ENCODE data around the gene TCF3. TPM values are rescaled to one million over a fixed set of nuclear protein-coding genes. Genes with fewer than 3 reads are reported as not detected.

The TCF3 gene
- total RNA-seq, 4 donors from 2014 or later: 21.2 to 62.0 (median 39.6) TPM

DNA sequence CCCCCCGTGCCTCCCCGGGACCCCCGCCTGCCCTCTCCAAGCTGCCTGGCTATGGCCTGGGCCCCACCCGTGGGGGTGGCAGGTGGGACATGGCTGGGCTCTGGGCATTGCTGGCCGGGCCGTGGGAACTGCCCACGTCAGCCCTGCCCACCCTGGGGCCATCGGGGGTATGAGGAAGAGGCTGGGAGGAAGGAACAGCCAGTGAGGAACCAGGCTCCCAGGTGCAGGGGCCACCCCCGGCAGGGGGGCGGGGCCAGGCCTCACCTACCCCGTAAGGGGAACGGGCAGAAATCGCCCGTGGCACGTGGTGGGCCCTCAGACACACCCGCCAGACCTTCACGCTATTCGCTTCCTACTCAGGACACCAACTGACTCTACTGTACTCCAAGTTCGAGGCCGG, 22.4 kb downstream of the TCF3 start:
- TF ChIP-seq POLR2A (IDR thresholded peaks at IDR 0.05): no peak
- TF ChIP-seq EP300 (IDR thresholded peaks at IDR 0.05): no peak
- TF ChIP-seq, protein P1, sequence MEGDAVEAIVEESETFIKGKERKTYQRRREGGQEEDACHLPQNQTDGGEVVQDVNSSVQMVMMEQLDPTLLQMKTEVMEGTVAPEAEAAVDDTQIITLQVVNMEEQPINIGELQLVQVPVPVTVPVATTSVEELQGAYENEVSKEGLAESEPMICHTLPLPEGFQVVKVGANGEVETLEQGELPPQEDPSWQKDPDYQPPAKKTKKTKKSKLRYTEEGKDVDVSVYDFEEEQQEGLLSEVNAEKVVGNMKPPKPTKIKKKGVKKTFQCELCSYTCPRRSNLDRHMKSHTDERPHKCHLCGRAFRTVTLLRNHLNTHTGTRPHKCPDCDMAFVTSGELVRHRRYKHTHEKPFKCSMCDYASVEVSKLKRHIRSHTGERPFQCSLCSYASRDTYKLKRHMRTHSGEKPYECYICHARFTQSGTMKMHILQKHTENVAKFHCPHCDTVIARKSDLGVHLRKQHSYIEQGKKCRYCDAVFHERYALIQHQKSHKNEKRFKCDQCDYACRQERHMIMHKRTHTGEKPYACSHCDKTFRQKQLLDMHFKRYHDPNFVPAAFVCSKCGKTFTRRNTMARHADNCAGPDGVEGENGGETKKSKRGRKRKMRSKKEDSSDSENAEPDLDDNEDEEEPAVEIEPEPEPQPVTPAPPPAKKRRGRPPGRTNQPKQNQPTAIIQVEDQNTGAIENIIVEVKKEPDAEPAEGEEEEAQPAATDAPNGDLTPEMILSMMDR (IDR thresholded peaks at IDR 0.05): no peak
- TF ChIP-seq POLR2AphosphoS5 (IDR thresholded peaks at IDR 0.05): no peak
- no peaks in the 10 kb centered on the region for H3K4me1 ChIP-seq
- no peaks in the 10 kb centered on the region for H3K27me3 ChIP-seq
- H3K9me3 ChIP-seq: no peaks in the 10 kb centered on the region
- no peak for ATAC-seq
- H3K4me3 ChIP-seq: no peak overlapping the region
- WGBS, 2 donors (ENCODE audit: low coverage in 1 of 2): 90 to 100% methylated on average over 1 to 2 of the region's 20 CpGs
- H3K27ac ChIP-seq: no peak overlapping the region
- H3K36me3 ChIP-seq: peaks cover 0 to 76% of the 10 kb centered on the region in 2 donors

DNA sequence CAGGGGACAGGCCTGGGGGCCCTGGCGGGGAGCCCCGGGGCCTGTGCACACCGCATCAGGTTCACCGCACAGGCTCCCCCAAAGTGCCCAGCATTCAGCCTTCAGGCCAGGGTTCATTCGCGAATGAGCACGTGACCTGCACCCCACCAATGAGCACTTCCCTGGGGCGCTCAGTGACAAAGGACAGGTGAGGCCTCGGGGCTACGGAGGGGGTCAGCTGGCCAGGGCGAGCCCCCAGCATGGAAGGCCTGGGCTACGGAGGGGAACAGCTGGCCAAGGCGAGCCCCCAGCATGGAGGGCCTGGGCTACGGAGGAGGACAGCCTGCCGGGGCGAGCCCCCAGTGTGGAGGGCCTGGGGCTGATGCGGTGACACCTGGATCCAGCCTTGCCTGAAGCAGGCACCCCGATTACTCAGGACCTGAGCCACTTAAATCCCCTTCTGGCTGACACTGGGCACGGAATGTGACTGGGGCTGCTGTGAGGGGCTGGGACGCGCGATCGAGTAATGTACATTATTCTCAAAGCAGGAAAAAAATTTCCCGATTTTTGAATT, 23.1 kb downstream of the TCF3 start:
- Histone ChIP-seq H3K36me3 (peaks cover 0 to 76% of the 10 kb centered on the region in 2 donors), H3K27me3 (no peaks in the 10 kb centered on the region), H3K4me3 (no peak overlapping the region), H3K27ac (no peak overlapping the region), H3K4me1 (no peaks in the 10 kb centered on the region), H3K9me3 (no peaks in the 10 kb centered on the region)
- TF ChIP-seq, protein P1 (IDR thresholded peaks at IDR 0.05): no peak
- TF ChIP-seq POLR2AphosphoS5 (IDR thresholded peaks at IDR 0.05) (no peak), EP300 (IDR thresholded peaks at IDR 0.05) (no peak), POLR2A (IDR thresholded peaks at IDR 0.05) (no peak)
- WGBS, 2 donors (ENCODE audit: low coverage in 1 of 2): 99% methylated on average over 7 of the region's 24 CpGs; no CpG with 5 or more reads in 1 of the 2 donors
- ATAC-seq: no peak

DNA sequence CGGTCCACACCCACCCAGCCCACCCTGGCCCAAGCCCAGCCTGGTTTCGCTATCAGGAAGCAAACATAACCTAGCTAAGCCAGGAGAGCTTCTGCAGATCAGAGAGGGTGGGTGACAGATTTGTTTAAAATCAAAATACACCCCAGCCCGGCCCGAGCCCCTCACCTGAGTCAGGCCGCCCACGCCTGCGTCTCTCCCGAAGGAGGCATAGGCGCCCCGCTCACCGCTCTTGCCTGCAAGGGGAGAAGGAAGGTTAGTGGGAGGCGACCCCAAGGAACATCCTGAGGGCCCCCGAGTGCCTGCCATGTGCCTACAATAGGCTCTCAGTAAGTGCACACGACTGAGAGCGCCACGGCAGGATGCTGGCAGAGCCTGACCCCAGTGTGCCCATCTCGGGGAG, 25.2 kb downstream of the TCF3 start:
- no peak overlapping the region for H3K4me3 ChIP-seq
- no peaks in the 10 kb centered on the region for H3K9me3 ChIP-seq
- H3K27me3 ChIP-seq: no peaks in the 10 kb centered on the region
- no peak for ATAC-seq
- H3K36me3 ChIP-seq: peaks cover 0 to 79% of the 10 kb centered on the region in 2 donors
- TF ChIP-seq EP300 (IDR thresholded peaks at IDR 0.05): no peak
- no peak for TF ChIP-seq POLR2AphosphoS5 (IDR thresholded peaks at IDR 0.05)
- TF ChIP-seq POLR2A (IDR thresholded peaks at IDR 0.05): no peak
- TF ChIP-seq, protein P1 (IDR thresholded peaks at IDR 0.05): no peak
- no CpG with 5 or more reads among the region's 17 CpGs for WGBS, 2 donors (ENCODE audit: low coverage in 1 of 2)
- H3K27ac ChIP-seq: no peak overlapping the region
- H3K4me1 ChIP-seq: no peaks in the 10 kb centered on the region

DNA sequence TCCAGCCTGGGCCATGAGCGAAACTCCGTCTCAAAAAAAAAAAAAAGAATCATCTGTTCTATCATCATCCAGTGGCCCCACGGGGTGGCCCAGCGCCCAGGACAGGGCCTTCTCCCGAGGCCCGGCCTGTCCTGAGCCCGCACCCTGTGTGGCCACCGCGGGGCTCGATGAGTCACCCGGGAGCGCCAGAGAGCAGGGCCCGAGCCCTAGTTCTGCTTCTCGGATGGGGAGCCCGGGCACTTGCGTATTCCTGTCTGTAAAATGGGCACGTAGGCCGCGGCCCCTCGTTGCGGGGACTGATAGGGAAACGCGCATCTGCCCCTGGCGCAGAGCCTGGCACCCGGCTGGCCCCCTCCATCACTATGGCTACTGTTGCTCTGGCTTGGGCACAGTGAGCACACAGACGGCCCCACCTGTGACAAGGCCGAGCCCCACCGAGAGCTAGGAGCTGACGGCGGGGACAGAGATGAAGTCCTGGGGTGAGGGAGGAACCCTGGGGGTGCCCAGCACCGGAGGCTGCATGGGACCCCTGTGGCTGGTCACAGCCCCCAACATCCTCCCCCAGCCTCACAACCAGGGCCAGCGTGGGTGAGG, 25.9 kb downstream of the TCF3 start:
- H3K4me3 ChIP-seq: no peak overlapping the region
- TF ChIP-seq POLR2A (IDR thresholded peaks at IDR 0.05): no peak
- TF ChIP-seq EP300 (IDR thresholded peaks at IDR 0.05): no peak
- no peak for TF ChIP-seq POLR2AphosphoS5 (IDR thresholded peaks at IDR 0.05)
- TF ChIP-seq, protein P1 (IDR thresholded peaks at IDR 0.05): no peak
- peaks cover 0 to 79% of the 10 kb centered on the region in 2 donors for H3K36me3 ChIP-seq
- no peaks in the 10 kb centered on the region for H3K27me3 ChIP-seq
- no peaks in the 10 kb centered on the region for H3K4me1 ChIP-seq
- WGBS, 2 donors (ENCODE audit: low coverage in 1 of 2): 82% methylated on average over 5 of the region's 32 CpGs; no CpG with 5 or more reads in 1 of the 2 donors
- no peak for ATAC-seq
- no peaks in the 10 kb centered on the region for H3K9me3 ChIP-seq
- H3K27ac ChIP-seq: no peak overlapping the region

DNA sequence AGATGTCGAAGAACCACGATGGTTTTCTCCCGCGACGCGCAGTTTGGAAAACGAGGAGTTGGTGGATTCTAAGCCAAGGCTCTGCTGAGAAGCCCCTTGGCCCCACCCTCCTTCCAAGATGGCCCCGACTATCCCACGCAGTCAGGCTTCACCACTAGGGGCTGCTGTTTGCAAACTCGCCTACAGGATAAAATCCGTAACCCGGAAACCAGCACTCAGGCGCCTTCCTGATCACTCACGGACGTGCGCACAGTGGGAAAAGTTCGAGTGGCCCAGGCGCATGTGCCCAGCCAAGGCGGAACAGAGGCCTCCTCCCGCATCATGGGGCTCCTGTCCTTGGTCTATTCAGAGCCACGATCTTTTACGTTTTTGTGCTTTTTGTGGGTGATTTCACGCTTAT, 28.0 kb downstream of the TCF3 start:
- no peak overlapping the region for H3K4me3 ChIP-seq
- ATAC-seq: peak; percentile 59
- H3K27ac ChIP-seq: no peak overlapping the region
- no peaks in the 10 kb centered on the region for H3K9me3 ChIP-seq
- WGBS, 2 donors (ENCODE audit: low coverage in 1 of 2): 82% methylated on average over 14 of the region's 23 CpGs; no CpG with 5 or more reads in 1 of the 2 donors
- no peaks in the 10 kb centered on the region for H3K27me3 ChIP-seq
- peaks cover 0 to 79% of the 10 kb centered on the region in 2 donors for H3K36me3 ChIP-seq
- no peak for TF ChIP-seq POLR2A (IDR thresholded peaks at IDR 0.05)
- TF ChIP-seq, protein P1 (IDR thresholded peaks at IDR 0.05): peak in 3 of 4 experiments; percentile 53 to 80 (median 74)
- H3K4me1 ChIP-seq: no peaks in the 10 kb centered on the region
